Naive thymus-derived CD4-positive, alpha-beta T cell (primary cell): ENCODE data around the gene SELENBP1. TPM values are rescaled to one million over a fixed set of nuclear protein-coding genes. Genes with fewer than 3 reads are reported as not detected.
A peak's percentile ranks its signal among the peaks of the same experiment; 100 is the strongest.
"Not testable (repeated sequence)": the region's sequence is repeated elsewhere in the genome, so short reads cannot be mapped to it uniquely, and the experiment has no call there.

Source experiments
- ATAC-seq: fragments of 150-1000 bp; cut with Tn5 transposase; 2 replicates; pipeline ENCODE4 v1.10.0; 2021; ENCODE audit warnings: mild to moderate bottlenecking, moderate library complexity
- CTCF ChIA-PET: fragments of 350-600 bp; sonication (Branson Sonifier 250); formaldehyde crosslinking; loops from one replicate; lab custom pipeline; 2021; ENCODE audit warnings: antibody characterized with exemption; lab: Charles Lee
- POLR2A ChIA-PET: fragments of 350-600 bp; sonication (Branson Sonifier 250); formaldehyde crosslinking; loops from one replicate; lab custom pipeline; 2021; ENCODE audit warnings: antibody characterized with exemption, inconsistent platforms; lab: Charles Lee
- DNase-seq, 9 donors: peaks; one replicate each; pipeline versions ENCODE4 v3.0.0 to v3.0.0-alpha.2; 2020 to 2022; ENCODE audit warnings: mixed read lengths in 1 of 9
- H3K27ac ChIP-seq: one replicate; pipeline ENCODE4 v1.7.0; 2013; ENCODE audit warnings: mild to moderate bottlenecking, low read depth, low read length, moderate library complexity
- H3K27me3 ChIP-seq, 2 donors: one replicate each; pipeline ENCODE4 v1.7.0; 2013; ENCODE audit warnings: low read length in 2 of 2, mild to moderate bottlenecking in 2 of 2, moderate library complexity in 2 of 2; ENCODE audit not compliant: control insufficient read depth in 2 of 2, insufficient read depth in 2 of 2
- H3K36me3 ChIP-seq, 3 experiments: 1 replicate in 2 of 3; 2 replicates in 1 of 3; pipeline ENCODE4 v1.7.0; 2013; ENCODE audit warnings: low read length in 3 of 3, mild to moderate bottlenecking in 3 of 3, moderate library complexity in 1 of 3; ENCODE audit not compliant: insufficient read depth in 3 of 3, control insufficient read depth in 2 of 3
- H3K4me1 ChIP-seq, 2 donors: one replicate each; pipeline ENCODE4 v1.7.0; 2013; ENCODE audit warnings: low read length in 2 of 2, mild to moderate bottlenecking in 2 of 2, moderate library complexity in 1 of 2; ENCODE audit not compliant: control insufficient read depth in 2 of 2, insufficient read depth in 2 of 2
- H3K4me3 ChIP-seq: 2 replicates; pipeline ENCODE4 v1.7.0; 2013; ENCODE audit warnings: mild to moderate bottlenecking, low read length
- H3K9me3 ChIP-seq, 3 experiments: 1 replicate in 2 of 3; 2 replicates in 1 of 3; pipeline ENCODE4 v1.7.0; 2013; ENCODE audit warnings: low read length in 3 of 3; ENCODE audit not compliant: control insufficient read depth in 2 of 3
- H3K27ac Mint-ChIP-seq, 9 donors: one replicate each; pipeline ENCODE4 v1.8.0; 2020 to 2022; ENCODE audit warnings: mixed read lengths in 9 of 9, mild to moderate bottlenecking in 8 of 9, moderate library complexity in 5 of 9, inconsistent platforms in 2 of 9
- H3K27me3 Mint-ChIP-seq, 5 donors: one replicate each; pipeline ENCODE4 v1.8.0; 2021 to 2022; ENCODE audit warnings: mixed read lengths in 5 of 5, mild to moderate bottlenecking in 1 of 5
- H3K36me3 Mint-ChIP-seq, 5 donors: one replicate each; pipeline ENCODE4 v1.8.0; 2020 to 2022; ENCODE audit warnings: mixed read lengths in 5 of 5, mild to moderate bottlenecking in 3 of 5, inconsistent platforms in 1 of 5
- H3K4me1 Mint-ChIP-seq, 7 donors: one replicate each; pipeline ENCODE4 v1.8.0; 2020 to 2022; ENCODE audit warnings: mixed read lengths in 7 of 7, mild to moderate bottlenecking in 3 of 7, inconsistent platforms in 1 of 7
- H3K4me3 Mint-ChIP-seq, 10 donors: one replicate each; pipeline ENCODE4 v1.8.0; 2020 to 2022; ENCODE audit warnings: mild to moderate bottlenecking in 10 of 10, mixed read lengths in 10 of 10, moderate library complexity in 6 of 10, inconsistent platforms in 2 of 10
- H3K9me3 Mint-ChIP-seq, 11 donors: one replicate each; pipeline ENCODE4 v1.8.0; 2020 to 2022; ENCODE audit warnings: mixed read lengths in 11 of 11, mild to moderate bottlenecking in 4 of 11, inconsistent platforms in 1 of 11, moderate library complexity in 1 of 11
- intact Hi-C, 2 donors: fragments of 100-400 bp; cut with micrococcal nuclease; formaldehyde crosslinking; loops; one replicate each; pipeline ENCODE4 v1.15.1; 2023
- polyA plus RNA-seq, 2 donors: library from polyadenylated mRNA; unstranded; fragments of 300-500 nt; fragmentation: Illumina TruSeq; gene quantifications; one replicate each; pipeline ENCODE4 v1.2.3, GENCODE V29; 2021
- total RNA-seq, 6 experiments: library from RNA in 5 of 6; stranded (reverse) in 5 of 6; gene quantifications; 1 replicate in 5 of 6; 2 replicates in 1 of 6; pipeline ENCODE4 v1.2.3 and lab custom pipeline; 2021 to 2026

Gene SELENBP1
- total and polyA plus RNA-seq, 7 experiments from 2014 or later, result not detected

- ATAC-seq, H3K4me1 ChIP-seq, H3K9me3 ChIP-seq, H3K36me3 ChIP-seq, H3K9me3 Mint-ChIP-seq, H3K27ac Mint-ChIP-seq, CTCF ChIA-PET, H3K4me1 Mint-ChIP-seq, H3K27me3 ChIP-seq, H3K4me3 Mint-ChIP-seq, DNase-seq, H3K27ac ChIP-seq, H3K36me3 Mint-ChIP-seq, H3K4me3 ChIP-seq, intact Hi-C loops: not testable (repeated sequence)
- POLR2A ChIA-PET, result interaction anchor here (0.7 kb wide), 1 partner anchor 9 kb away, joined by 3 read pairs; the partner anchor contains the start of gene PSMB4
- H3K27me3 Mint-ChIP-seq, result peaks cover 0 to 30% (median 0%) of the 10 kb centered on the region in 5 donors
Observed at GRCh38 chr1:151390221-151391078, 17.9 kb upstream of the SELENBP1 start.

- no peaks in the 10 kb centered on the region for H3K36me3 Mint-ChIP-seq
- intact Hi-C loops, result no loop called here
- no peaks in the 10 kb centered on the region for H3K36me3 ChIP-seq
Observed at GRCh38 chr1:151386002-151386401, 13.5 kb upstream of the SELENBP1 start.

GRCh38 chr1:151384584-151384983 lies 12.1 kb upstream of the SELENBP1 start:
- H3K27ac Mint-ChIP-seq, result no peak overlapping the region
- ATAC-seq, result no peak
- H3K4me1 ChIP-seq, result no peaks in the 10 kb centered on the region
- POLR2A ChIA-PET, result no interaction called here
- no peak overlapping the region for H3K27ac ChIP-seq
- no peak overlapping the region for H3K4me3 Mint-ChIP-seq
- peaks cover 0 to 4% (median 0%) of the 10 kb centered on the region in 5 donors for H3K27me3 Mint-ChIP-seq
- no peaks in the 10 kb centered on the region for H3K4me1 Mint-ChIP-seq
- H3K9me3 Mint-ChIP-seq, result no peaks in the 10 kb centered on the region
- H3K9me3 ChIP-seq, result no peaks in the 10 kb centered on the region
- H3K36me3 Mint-ChIP-seq, result no peaks in the 10 kb centered on the region
- intact Hi-C loops, result no loop called here
- CTCF ChIA-PET, result interaction anchor here (0.8 kb wide), 1 partner anchor 21 kb away, joined by 3 read pairs; no protein-coding TSS in a partner anchor
- no peak overlapping the region for H3K4me3 ChIP-seq
- DNase-seq, result no peak
- no peaks in the 10 kb centered on the region for H3K36me3 ChIP-seq
- no peaks in the 10 kb centered on the region for H3K27me3 ChIP-seq

More at GRCh38 chr1:151386002-151386401, 13.5 kb upstream of the SELENBP1 start:
- Histone ChIP-seq H3K27ac (no peak overlapping the region), H3K27me3 (no peaks in the 10 kb centered on the region), H3K4me3 (no peak overlapping the region), H3K9me3 (no peaks in the 10 kb centered on the region), H3K4me1 (no peaks in the 10 kb centered on the region)
- no peak overlapping the region for H3K27ac Mint-ChIP-seq
- H3K4me3 Mint-ChIP-seq, result no peak overlapping the region
- ATAC-seq (no peak), DNase-seq (no peak)
- peaks cover 0 to 4% (median 0%) of the 10 kb centered on the region in 5 donors for H3K27me3 Mint-ChIP-seq
- H3K4me1 Mint-ChIP-seq, result no peaks in the 10 kb centered on the region
- POLR2A ChIA-PET, result interaction anchor here (0.6 kb wide), 1 partner anchor 541 kb away, joined by 7 read pairs; no protein-coding TSS in a partner anchor
- no peaks in the 10 kb centered on the region for H3K9me3 Mint-ChIP-seq
- CTCF ChIA-PET, result no interaction called here

DNA sequence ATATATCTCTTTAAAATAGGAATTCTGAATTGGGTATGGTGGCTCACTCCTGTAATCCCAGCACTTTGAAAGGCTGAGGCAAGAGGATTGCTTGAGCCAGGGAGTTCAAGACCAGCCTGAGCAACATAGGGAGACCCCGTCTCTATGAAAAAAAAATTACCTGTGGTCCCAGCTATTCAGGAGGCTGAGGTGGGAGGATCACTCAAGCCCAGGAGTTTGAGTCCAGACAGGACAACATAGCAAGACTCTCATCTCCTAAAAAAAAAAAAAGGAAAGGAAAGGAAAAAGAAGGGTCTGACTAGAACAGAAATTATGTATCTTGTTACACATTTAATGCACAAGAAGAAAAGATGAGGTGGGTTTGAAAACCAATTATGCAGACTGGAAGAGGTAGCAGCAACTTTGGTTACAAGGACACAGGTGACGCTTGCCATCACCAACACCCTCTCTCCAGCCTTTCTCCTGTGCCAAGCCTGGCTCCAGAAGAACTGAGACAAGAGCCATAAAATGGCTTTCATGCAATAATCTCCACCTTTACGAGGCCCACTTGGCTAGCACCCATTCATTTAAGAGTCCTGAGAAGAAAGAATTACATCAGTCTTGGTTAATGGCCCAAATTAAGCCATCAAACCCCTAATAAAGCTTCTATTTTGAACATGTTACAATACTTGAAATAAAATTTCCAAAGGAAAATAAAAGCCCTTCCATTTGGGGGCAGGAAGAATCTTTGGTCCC lies 4.8 kb upstream of the SELENBP1 start:
- H3K27me3 ChIP-seq, result no peaks in the 10 kb centered on the region
- no peaks in the 10 kb centered on the region for H3K4me1 ChIP-seq
- H3K4me3 ChIP-seq, result no peak overlapping the region
- H3K9me3 ChIP-seq, result no peaks in the 10 kb centered on the region
- H3K4me1 Mint-ChIP-seq, result peaks cover 0 to 4% (median 0%) of the 10 kb centered on the region in 7 donors
- ChIA-PET POLR2A (no interaction called here), CTCF (no interaction called here)
- no peak for ATAC-seq
- no peaks in the 10 kb centered on the region for H3K36me3 ChIP-seq
- H3K9me3 Mint-ChIP-seq, result no peaks in the 10 kb centered on the region
- H3K36me3 Mint-ChIP-seq, result no peaks in the 10 kb centered on the region
- intact Hi-C loops, result no loop called here
- no peak for DNase-seq
- no peak overlapping the region for H3K4me3 Mint-ChIP-seq
- peaks cover 0 to 22% (median 0%) of the 10 kb centered on the region in 5 donors for H3K27me3 Mint-ChIP-seq
- H3K27ac Mint-ChIP-seq, result no peak overlapping the region
- no peak overlapping the region for H3K27ac ChIP-seq

DNA sequence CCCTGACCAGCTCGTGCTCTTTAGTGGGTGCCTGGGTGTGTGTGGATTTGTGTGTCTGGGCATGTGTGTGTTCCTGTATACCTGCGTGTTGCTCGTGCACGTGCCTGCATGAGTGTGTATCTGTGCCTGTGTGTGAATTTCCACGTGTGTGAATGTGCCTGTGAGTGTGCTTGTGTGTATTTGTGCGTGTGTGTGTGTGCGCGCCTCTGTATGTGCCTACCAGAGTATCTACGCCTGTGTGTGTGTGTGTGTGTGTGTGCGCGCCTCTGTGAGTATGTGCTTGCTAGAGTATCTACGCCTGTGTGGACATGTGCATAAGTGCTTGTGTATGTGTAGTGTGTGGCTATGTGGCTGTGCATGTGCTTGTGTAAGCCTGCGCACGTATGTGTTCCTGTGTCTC lies 691 bp upstream of the SELENBP1 start:
- ChIA-PET POLR2A (no interaction called here), CTCF (no interaction called here)
- no peaks in the 10 kb centered on the region for H3K36me3 Mint-ChIP-seq
- no peaks in the 10 kb centered on the region for H3K36me3 ChIP-seq
- H3K4me1 ChIP-seq, result no peaks in the 10 kb centered on the region
- intact Hi-C loops, result no loop called here
- H3K27me3 ChIP-seq, result no peaks in the 10 kb centered on the region
- peaks cover 0 to 6% (median 0%) of the 10 kb centered on the region in 7 donors for H3K4me1 Mint-ChIP-seq
- H3K27ac ChIP-seq, result no peak overlapping the region
- no peak overlapping the region for H3K4me3 ChIP-seq
- H3K9me3 ChIP-seq, result no peaks in the 10 kb centered on the region
- ATAC-seq, result no peak
- H3K27ac Mint-ChIP-seq, result no peak overlapping the region
- no peak overlapping the region for H3K4me3 Mint-ChIP-seq
- peaks cover 0 to 19% (median 0%) of the 10 kb centered on the region in 5 donors for H3K27me3 Mint-ChIP-seq
- no peaks in the 10 kb centered on the region for H3K9me3 Mint-ChIP-seq
- DNase-seq, result no peak

DNA sequence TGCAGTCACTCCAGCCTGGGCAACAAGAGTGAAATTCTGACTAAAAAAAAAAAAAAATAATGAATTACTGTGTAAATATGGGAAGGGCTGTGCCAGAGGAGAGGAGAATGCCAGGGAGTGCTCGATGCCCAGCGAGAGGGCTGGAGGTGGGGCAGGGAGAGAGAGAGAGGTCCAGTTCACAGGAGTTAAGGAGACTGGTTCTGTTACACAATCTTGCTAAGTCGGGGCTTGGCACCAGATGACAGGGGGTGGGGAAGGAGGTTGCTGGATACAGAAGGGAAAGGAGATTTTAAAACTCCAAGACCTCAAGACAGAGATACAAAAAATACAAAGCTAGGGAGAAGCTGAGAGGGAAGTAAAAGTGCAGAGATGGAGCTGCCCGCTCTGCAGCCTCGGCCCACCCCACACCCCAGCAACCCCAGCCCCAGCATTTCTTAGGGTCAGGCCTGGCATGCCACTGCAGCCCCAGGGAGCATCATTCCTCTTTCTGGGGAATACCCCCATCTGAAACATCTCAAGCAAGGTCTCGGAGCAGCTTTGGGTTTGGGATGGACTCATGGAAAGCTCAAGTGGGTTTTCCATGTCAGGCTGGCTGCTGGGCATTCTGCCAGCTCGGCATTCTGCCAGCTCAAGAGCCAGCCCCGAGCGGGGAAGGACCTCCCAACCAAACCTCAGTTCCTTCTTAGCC lies 991 bp downstream of the SELENBP1 start:
- ChIA-PET POLR2A (no interaction called here), CTCF (no interaction called here)
- Histone ChIP-seq H3K27ac (no peak overlapping the region), H3K4me1 (no peaks in the 10 kb centered on the region), H3K27me3 (no peaks in the 10 kb centered on the region), H3K36me3 (no peaks in the 10 kb centered on the region), H3K4me3 (no peak overlapping the region), H3K9me3 (no peaks in the 10 kb centered on the region)
- Mint-ChIP-seq H3K36me3 (no peaks in the 10 kb centered on the region), H3K4me1 (peaks cover 0 to 6% (median 0%) of the 10 kb centered on the region in 7 donors), H3K4me3 (no peak overlapping the region), H3K27me3 (peaks cover 0 to 8% (median 0%) of the 10 kb centered on the region in 5 donors), H3K9me3 (no peaks in the 10 kb centered on the region), H3K27ac (peak overlapping the region in 2 of 9 donors; percentile 51 to 63)
- DNase-seq (no peak), ATAC-seq (no peak)
- intact Hi-C loops, result no loop called here
